ENCODE data around the gene SLC4A4. TPM values are rescaled to one million over a fixed set of nuclear protein-coding genes. Genes with fewer than 3 reads are reported as not detected.

The SLC4A4 gene
- total and polyA plus RNA-seq, 2 donors (not counting 1 experiment from before 2014, with no cell fraction given) = 12.2 to 33.4 TPM

- no peak overlapping the region for H3K27ac ChIP-seq (ENCODE audit: insufficient read depth, low read length)
- no peaks in the 10 kb centered on the region for H3K27me3 ChIP-seq (ENCODE audit: control insufficient read depth, insufficient read depth, low read length)
- H3K9me3 ChIP-seq (ENCODE audit: control insufficient read depth, insufficient read depth, low read depth, low read length) = no peaks in the 10 kb centered on the region
- no peaks in the 10 kb centered on the region for H4K20me1 ChIP-seq (ENCODE audit: control insufficient read depth, extremely low read depth, insufficient read depth, low read length)
- peaks cover 9% of the 10 kb centered on the region for H3K4me1 ChIP-seq (ENCODE audit: control insufficient read depth, extremely low read depth, insufficient read depth, low read length)
- no peak overlapping the region for H3K4me3 ChIP-seq (replicated peaks in 1 of 4; ENCODE audit: control extremely low read depth in 1 of 4, insufficient read depth in 1 of 4, low read depth in 3 of 4, low read length in 4 of 4)
- no peak for DNase-seq (ENCODE audit: low read depth in 2 of 2)
- no peaks in the 10 kb centered on the region for H3K36me3 ChIP-seq (ENCODE audit: control insufficient read depth, insufficient read depth, low read length)
- peaks cover 5% of the 10 kb centered on the region for H3K79me2 ChIP-seq (ENCODE audit: control insufficient read depth, insufficient read depth, low read length)
- no peak overlapping the region for H2AFZ ChIP-seq (ENCODE audit: low read length)
- H3K9ac ChIP-seq (ENCODE audit: insufficient read depth, low read length) = no peak overlapping the region
- no peak overlapping the region for H3K4me2 ChIP-seq (ENCODE audit: extremely low read depth, insufficient read depth, low read length)
- TF ChIP-seq, protein P1, sequence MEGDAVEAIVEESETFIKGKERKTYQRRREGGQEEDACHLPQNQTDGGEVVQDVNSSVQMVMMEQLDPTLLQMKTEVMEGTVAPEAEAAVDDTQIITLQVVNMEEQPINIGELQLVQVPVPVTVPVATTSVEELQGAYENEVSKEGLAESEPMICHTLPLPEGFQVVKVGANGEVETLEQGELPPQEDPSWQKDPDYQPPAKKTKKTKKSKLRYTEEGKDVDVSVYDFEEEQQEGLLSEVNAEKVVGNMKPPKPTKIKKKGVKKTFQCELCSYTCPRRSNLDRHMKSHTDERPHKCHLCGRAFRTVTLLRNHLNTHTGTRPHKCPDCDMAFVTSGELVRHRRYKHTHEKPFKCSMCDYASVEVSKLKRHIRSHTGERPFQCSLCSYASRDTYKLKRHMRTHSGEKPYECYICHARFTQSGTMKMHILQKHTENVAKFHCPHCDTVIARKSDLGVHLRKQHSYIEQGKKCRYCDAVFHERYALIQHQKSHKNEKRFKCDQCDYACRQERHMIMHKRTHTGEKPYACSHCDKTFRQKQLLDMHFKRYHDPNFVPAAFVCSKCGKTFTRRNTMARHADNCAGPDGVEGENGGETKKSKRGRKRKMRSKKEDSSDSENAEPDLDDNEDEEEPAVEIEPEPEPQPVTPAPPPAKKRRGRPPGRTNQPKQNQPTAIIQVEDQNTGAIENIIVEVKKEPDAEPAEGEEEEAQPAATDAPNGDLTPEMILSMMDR (conservative IDR thresholded peaks at IDR 0.05 in 1 of 2, IDR thresholded peaks at IDR 0.05 in 1 of 2; ENCODE audit: low read depth in 1 of 2, low read length in 2 of 2) = no peak
- no peak for TF ChIP-seq EZH2 (IDR thresholded peaks at IDR 0.05; ENCODE audit: low read length, missing control alignments)
Observed at GRCh38 chr4:71292228-71292627, 46.6 kb upstream of the SLC4A4 start.

GRCh38 chr4:71293705-71294104 is 45.1 kb upstream of the SLC4A4 start:
- no peaks in the 10 kb centered on the region for H3K9me3 ChIP-seq (ENCODE audit: control insufficient read depth, insufficient read depth, low read depth, low read length)
- TF ChIP-seq, protein P1 (conservative IDR thresholded peaks at IDR 0.05 in 1 of 2, IDR thresholded peaks at IDR 0.05 in 1 of 2; ENCODE audit: low read depth in 1 of 2, low read length in 2 of 2) = no peak
- TF ChIP-seq EZH2 (IDR thresholded peaks at IDR 0.05; ENCODE audit: low read length, missing control alignments) = no peak
- H3K27ac ChIP-seq (ENCODE audit: insufficient read depth, low read length) = peak overlapping the region; percentile 81
- no peaks in the 10 kb centered on the region for H3K36me3 ChIP-seq (ENCODE audit: control insufficient read depth, insufficient read depth, low read length)
- peak overlapping the region; percentile 46 for H3K4me2 ChIP-seq (ENCODE audit: extremely low read depth, insufficient read depth, low read length)
- no peaks in the 10 kb centered on the region for H3K27me3 ChIP-seq (ENCODE audit: control insufficient read depth, insufficient read depth, low read length)
- H3K4me3 ChIP-seq (replicated peaks in 1 of 4; ENCODE audit: control extremely low read depth in 1 of 4, insufficient read depth in 1 of 4, low read depth in 3 of 4, low read length in 4 of 4) = no peak overlapping the region
- peak; percentile 72 to 84 for DNase-seq (ENCODE audit: low read depth in 2 of 2)
- H4K20me1 ChIP-seq (ENCODE audit: control insufficient read depth, extremely low read depth, insufficient read depth, low read length) = no peaks in the 10 kb centered on the region
- H3K4me1 ChIP-seq (ENCODE audit: control insufficient read depth, extremely low read depth, insufficient read depth, low read length) = peaks cover 6% of the 10 kb centered on the region
- peaks cover 1% of the 10 kb centered on the region for H3K79me2 ChIP-seq (ENCODE audit: control insufficient read depth, insufficient read depth, low read length)
- H3K9ac ChIP-seq (ENCODE audit: insufficient read depth, low read length) = no peak overlapping the region
- H2AFZ ChIP-seq (ENCODE audit: low read length) = no peak overlapping the region

DNA sequence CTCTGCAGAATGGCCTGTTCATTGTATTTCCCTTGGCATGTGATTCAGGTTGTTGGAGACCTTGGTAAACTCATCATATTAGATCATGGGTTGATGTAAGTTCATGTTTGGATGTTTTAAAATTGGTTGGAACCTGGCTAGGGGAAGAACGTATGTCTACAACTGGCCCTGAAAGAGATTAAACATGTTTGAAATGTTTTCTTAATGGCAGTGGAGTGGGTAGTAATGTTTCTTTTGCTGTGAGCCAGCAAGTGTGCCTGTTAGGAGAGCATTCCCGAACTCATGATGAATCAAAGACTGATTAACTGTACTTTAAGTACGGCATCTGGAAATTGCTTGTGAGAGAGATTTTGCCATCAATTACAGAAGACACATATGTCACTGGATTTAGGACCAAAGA is 44.5 kb upstream of the SLC4A4 start:
- H3K9ac ChIP-seq (ENCODE audit: insufficient read depth, low read length) = no peak overlapping the region
- H3K36me3 ChIP-seq (ENCODE audit: control insufficient read depth, insufficient read depth, low read length) = no peaks in the 10 kb centered on the region
- H4K20me1 ChIP-seq (ENCODE audit: control insufficient read depth, extremely low read depth, insufficient read depth, low read length) = no peaks in the 10 kb centered on the region
- no peaks in the 10 kb centered on the region for H3K27me3 ChIP-seq (ENCODE audit: control insufficient read depth, insufficient read depth, low read length)
- peak; percentile 24 to 74 for DNase-seq (ENCODE audit: low read depth in 2 of 2)
- peak overlapping the region; percentile 81 for H3K27ac ChIP-seq (ENCODE audit: insufficient read depth, low read length)
- peaks cover 6% of the 10 kb centered on the region for H3K4me1 ChIP-seq (ENCODE audit: control insufficient read depth, extremely low read depth, insufficient read depth, low read length)
- H2AFZ ChIP-seq (ENCODE audit: low read length) = no peak overlapping the region
- H3K79me2 ChIP-seq (ENCODE audit: control insufficient read depth, insufficient read depth, low read length) = peaks cover 1% of the 10 kb centered on the region
- H3K4me3 ChIP-seq (replicated peaks in 1 of 4; ENCODE audit: control extremely low read depth in 1 of 4, insufficient read depth in 1 of 4, low read depth in 3 of 4, low read length in 4 of 4) = no peak overlapping the region
- no peaks in the 10 kb centered on the region for H3K9me3 ChIP-seq (ENCODE audit: control insufficient read depth, insufficient read depth, low read depth, low read length)
- H3K4me2 ChIP-seq (ENCODE audit: extremely low read depth, insufficient read depth, low read length) = peak overlapping the region; percentile 46
- no peak for TF ChIP-seq EZH2 (IDR thresholded peaks at IDR 0.05; ENCODE audit: low read length, missing control alignments)
- TF ChIP-seq, protein P1 (conservative IDR thresholded peaks at IDR 0.05 in 1 of 2, IDR thresholded peaks at IDR 0.05 in 1 of 2; ENCODE audit: low read depth in 1 of 2, low read length in 2 of 2) = no peak

Measured in fibroblast of lung (primary cell).